HepG2 (cell line): ENCODE data around the gene TNRC18. TPM values are rescaled to one million over a fixed set of nuclear protein-coding genes. Genes with fewer than 3 reads are reported as not detected.

Experiments
- ATAC-seq: fragments of 200-7000 bp; cut with Tn5 transposase; 3 replicates; pipeline ENCODE4 v1.9.1; 2020; ENCODE audit warnings: mild to moderate bottlenecking, moderate library complexity
- BruUV-seq: library from RNA; stranded (reverse); fragments of 400-500 nt; replicated peaks from 2 replicates; lab custom pipeline; 2021; lab: Mats Ljungman, UMichigan
- CTCF ChIA-PET: fragments of 300-600 bp; formaldehyde crosslinking; extraction: SDS; loops from one replicate; lab custom pipeline; 2021; ENCODE audit warnings: low total read pairs, inconsistent platforms, low intra/inter-chr PET ratio; lab: Yijun Ruan, JAX
- POLR2A ChIA-PET: fragments of 350-600 bp; sonication (Branson Sonifier 250); formaldehyde crosslinking; loops from one replicate; lab custom pipeline; 2020; ENCODE audit warnings: antibody characterized with exemption, inconsistent platforms; lab: Yijun Ruan, JAX
- DNase-seq: peaks from one replicate; pipeline ENCODE4 v3.0.0-alpha.2; 2015; ENCODE audit warnings: low spot score
- FAIRE-seq: peaks from 3 replicates; lab custom pipeline; 2011; peaks lifted over from hg19 to GRCh38; lab: Jason Lieb, UNC
- H2AFZ ChIP-seq: one replicate; pipeline ENCODE4 v1.6.1; 2011; ENCODE audit warnings: low read length, inconsistent platforms
- H3K27ac ChIP-seq: fragments of 300-600 bp; 3 replicates; pipeline ENCODE4 v1.8.0; 2011; ENCODE audit warnings: mixed run types, mild to moderate bottlenecking, mixed read lengths, low read length, inconsistent platforms; ENCODE audit not compliant: insufficient read depth; ENCODE audit errors: extremely low read length
- H3K27me3 ChIP-seq, 2 experiments: fragments of 200-600 bp in 1 of 2; 2 replicates in 1 of 2; 3 replicates in 1 of 2; pipeline versions ENCODE4 v1.6.0 to v1.8.0; 2011; ENCODE audit warnings: low read length in 2 of 2, mild to moderate bottlenecking in 2 of 2, moderate library complexity in 2 of 2, inconsistent platforms in 1 of 2; ENCODE audit not compliant: insufficient read depth in 2 of 2, control insufficient read depth in 1 of 2
- H3K36me3 ChIP-seq, 2 experiments: fragments of 200-600 bp in 1 of 2; replicated peaks in 1 of 2; 2 replicates in 1 of 2; 3 replicates in 1 of 2; pipeline versions ENCODE4 v1.5.1 to v1.8.0; 2011; ENCODE audit warnings: low read length in 2 of 2, inconsistent platforms in 1 of 2; ENCODE audit not compliant: insufficient read depth in 2 of 2, control insufficient read depth in 1 of 2
- H3K4me1 ChIP-seq: 2 replicates; pipeline ENCODE4 v1.5.1; 2012; ENCODE audit warnings: low read length, inconsistent platforms; ENCODE audit not compliant: insufficient read depth
- H3K4me2 ChIP-seq: 2 replicates; pipeline ENCODE4 v1.6.0; 2011; ENCODE audit warnings: low read depth, low read length, inconsistent platforms
- H3K4me3 ChIP-seq, 3 experiments: fragments of 200-600 bp in 1 of 3; sonication (generic), shearing (Covaris generic) in 1 of 3; replicated peaks in 1 of 3; 2 replicates each; pipeline ENCODE4 v1.5.1; 2011 to 2016; ENCODE audit warnings: low read length in 3 of 3, inconsistent platforms in 2 of 3, low read depth in 2 of 3, mild to moderate bottlenecking in 2 of 3, control low read depth in 1 of 3, mixed read lengths in 1 of 3; ENCODE audit not compliant: insufficient read depth in 1 of 3
- H3K79me2 ChIP-seq: one replicate; pipeline ENCODE4 v1.6.1; 2011; ENCODE audit warnings: low read length, inconsistent platforms; ENCODE audit not compliant: insufficient read depth
- H3K9ac ChIP-seq: 2 replicates; pipeline ENCODE4 v1.6.0; 2011; ENCODE audit warnings: mild to moderate bottlenecking, low read depth, low read length, inconsistent platforms; ENCODE audit not compliant: insufficient read depth
- H3K9me3 ChIP-seq: 2 replicates; pipeline ENCODE4 v1.5.1; 2012; ENCODE audit warnings: mild to moderate bottlenecking, low read length
- H4K20me1 ChIP-seq: 2 replicates; pipeline ENCODE4 v1.6.0; 2011; ENCODE audit warnings: inconsistent platforms, mild to moderate bottlenecking, low read length, moderate library complexity; ENCODE audit not compliant: insufficient read depth
- AGO2 ChIP-seq: fragments of 200-400 bp; formaldehyde crosslinking; optimal IDR thresholded peaks from 2 replicates; pipeline ENCODE3; 2017; ENCODE audit warnings: mild to moderate bottlenecking, low read depth, low read length, moderate library complexity
- ELF1 ChIP-seq: sonication (generic); formaldehyde crosslinking; IDR thresholded peaks from 2 replicates; pipeline ENCODE4 v1.4.0; 2020; ENCODE audit warnings: missing genetic modification reagents
- FOXA3 ChIP-seq: IDR thresholded peaks from 2 replicates; pipeline ENCODE4 v1.6.1; 2016; ENCODE audit warnings: missing genetic modification reagents, missing compliant biosample characterization
- HNF1B ChIP-seq: sonication (generic); formaldehyde crosslinking; IDR thresholded peaks from 2 replicates; pipeline ENCODE4 v1.5.1; 2020; ENCODE audit warnings: mild to moderate bottlenecking, moderate library complexity, missing genetic modification reagents
- MED13 ChIP-seq: sonication (generic); formaldehyde crosslinking; IDR thresholded peaks from 2 replicates; pipeline ENCODE4 v1.5.0; 2020; ENCODE audit warnings: missing genetic modification reagents
- ONECUT2 ChIP-seq: sonication (generic); formaldehyde crosslinking; IDR thresholded peaks from 2 replicates; pipeline ENCODE4 v1.4.0; 2020; ENCODE audit warnings: missing genetic modification reagents
- RXRB ChIP-seq: IDR thresholded peaks from 2 replicates; pipeline ENCODE4 v1.6.1; 2016; ENCODE audit warnings: borderline replicate concordance, missing genetic modification reagents, missing compliant biosample characterization
- TCF7L2 ChIP-seq: IDR thresholded peaks from 2 replicates; pipeline ENCODE4 v1.6.1; 2011; ENCODE audit warnings: mild to moderate bottlenecking, low read depth, low read length, moderate library complexity
- ZBTB3 ChIP-seq: sonication (generic); formaldehyde crosslinking; IDR thresholded peaks from 2 replicates; pipeline ENCODE4 v1.4.0; 2020; ENCODE audit warnings: low read depth, mild to moderate bottlenecking, moderate library complexity, missing genetic modification reagents, borderline replicate concordance
- ZFP82 ChIP-seq: sonication (generic); formaldehyde crosslinking; IDR thresholded peaks from 2 replicates; pipeline ENCODE4 v1.5.1; 2020; ENCODE audit warnings: mild to moderate bottlenecking, missing genetic modification reagents, borderline replicate concordance
- ZNF704 ChIP-seq: sonication (generic); formaldehyde crosslinking; IDR thresholded peaks from 2 replicates; pipeline ENCODE4 v1.8.1; 2023; ENCODE audit warnings: mild to moderate bottlenecking, inconsistent platforms, moderate library complexity, missing genetic modification reagents, borderline replicate concordance
- ZNF777 ChIP-seq: sonication (generic); formaldehyde crosslinking; IDR thresholded peaks from 2 replicates; pipeline ENCODE4 v1.4.0; 2020; ENCODE audit warnings: missing genetic modification reagents
- whole genome bisulfite sequencing: methylation state at CpG from one replicate; pipeline ENCODE4 v1.1.6; 2017; ENCODE audit warnings: low lambda C conversion rate; 5-methylcytosine and 5-hydroxymethylcytosine counted together
- in situ Hi-C: cut with HindIII; loops from 2 replicates; pipeline ENCODE4 v1.10.0; 2017; ENCODE audit warnings: low pct_unique_long_range_greater_than_20kb; ENCODE audit not compliant: extremely low pct_ligation_motif_present
- intact Hi-C: fragments of 100-400 bp; cut with micrococcal nuclease; formaldehyde crosslinking; loops from one replicate; pipeline ENCODE4 v1.10.0; 2022; ENCODE audit not compliant: unreplicated experiment
- polyA plus RNA-seq, 8 experiments: library from polyadenylated mRNA; depleted of rRNA in 3 of 8; stranded (reverse) in 7 of 8; unstranded in 1 of 8; fragments of >200 nt; fragmentation: Illumina TruSeq in 4 of 8; extraction: Trizol in 4 of 8; gene quantifications; 2 replicates each; pipeline versions ENCODE4 v1.2.1 to v1.2.3, GENCODE V29; 2011 to 2016; ENCODE audit warnings: low read depth in 4 of 8, missing spikeins in 1 of 8, mixed read lengths in 1 of 8; ENCODE audit not compliant: insufficient read depth in 1 of 8
- total RNA-seq, 5 experiments: library from RNA; depleted of rRNA; stranded (reverse); fragments of >200 nt; fragmentation: Illumina TruSeq; extraction: Trizol; gene quantifications; 2 replicates each; pipeline ENCODE4 v1.2.3, GENCODE V29; 2016; ENCODE audit warnings: low read depth in 1 of 5
- TF ChIP-seq, protein P1 (sequence below): IDR thresholded peaks from 2 replicates; pipeline ENCODE4 v1.4.0; 2020; ENCODE audit warnings: mild to moderate bottlenecking, missing genetic modification reagents

TNRC18 gene
- total and polyA plus RNA-seq, 2 of the 13 experiments (the other 11 are each of a cell fraction or from before 2014, with no cell fraction given) = 11.7 to 17.4 TPM

DNA sequence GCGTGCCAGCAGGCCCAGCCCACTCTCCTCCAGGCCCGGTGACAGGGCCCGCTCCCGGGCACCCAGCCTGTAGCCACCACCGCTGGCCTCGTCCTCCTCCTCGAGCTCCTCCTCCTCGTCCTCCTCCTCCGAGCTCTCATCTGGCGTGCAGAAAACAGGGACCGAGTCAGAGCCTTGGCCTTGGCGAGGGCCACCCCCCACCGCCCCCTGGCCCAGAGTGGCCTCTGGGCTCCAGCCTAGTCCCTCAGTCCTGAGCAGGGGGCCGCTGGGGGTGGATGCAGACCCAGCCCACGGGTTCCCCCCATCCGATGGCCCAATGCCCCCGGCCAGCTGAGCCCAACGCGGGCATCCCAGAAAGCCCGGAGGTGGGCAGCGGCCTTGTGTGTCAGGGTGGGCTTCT lies 78.0 kb downstream of the TNRC18 start:
- Histone ChIP-seq H3K9ac (no peak overlapping the region), H3K9me3 (no peaks in the 10 kb centered on the region), H4K20me1 (peaks cover 7% of the 10 kb centered on the region; the same call in 1 of the 2 replicates), H3K36me3 (peaks cover 26 to 34% of the 10 kb centered on the region in 2 experiments), H3K79me2 (no peaks in the 10 kb centered on the region), H3K4me1 (no peaks in the 10 kb centered on the region), H3K27ac (no peak overlapping the region), H2AFZ (no peak overlapping the region), H3K4me2 (no peak overlapping the region), H3K27me3 (no peaks in the 10 kb centered on the region), H3K4me3 (no peak overlapping the region)
- no peak for DNase-seq
- no peak; the same call in 2 of the 3 replicates for ATAC-seq
- in situ Hi-C loops = no loop called here
- intact Hi-C loops = no loop called here
- ChIA-PET POLR2A (no interaction called here), CTCF (no interaction called here)
- 95% methylated on average over 17 of the region's 21 CpGs for WGBS
- no peak for TF ChIP-seq ZFP82
- TF ChIP-seq AGO2 = peak; percentile 94
- no peak for FAIRE-seq
- no TSS peak for BruUV-seq

GRCh38 chr7:5345171-5345570 lies 78.5 kb downstream of the TNRC18 start:
- intact Hi-C loops (no loop called here), in situ Hi-C loops (no loop called here)
- Histone ChIP-seq H3K4me1 (no peaks in the 10 kb centered on the region), H3K79me2 (no peaks in the 10 kb centered on the region), H3K4me3 (no peak overlapping the region), H3K27me3 (no peaks in the 10 kb centered on the region), H2AFZ (no peak overlapping the region), H3K27ac (no peak overlapping the region), H3K4me2 (no peak overlapping the region), H4K20me1 (peaks cover 5% of the 10 kb centered on the region; the same call in 1 of the 2 replicates), H3K9me3 (no peaks in the 10 kb centered on the region), H3K36me3 (peaks cover 27 to 32% of the 10 kb centered on the region in 2 experiments), H3K9ac (no peak overlapping the region)
- FAIRE-seq (no peak), ATAC-seq (peak; percentile 7; the same call in 1 of the 3 replicates), DNase-seq (no peak)
- no TSS peak for BruUV-seq
- ChIA-PET POLR2A (no interaction called here), CTCF (no interaction called here)
- WGBS = 95% methylated on average over 5 of the region's 13 CpGs
- TF ChIP-seq TCF7L2 (no peak), RXRB (CRISPR knock-in tag) (no peak), FOXA3 (CRISPR knock-in tag) (no peak), ZNF777 (CRISPR knock-in tag) (no peak), ZNF704 (CRISPR knock-in tag) (no peak), ELF1 (CRISPR knock-in tag) (no peak), HNF1B (CRISPR knock-in tag) (no peak), ZBTB3 (CRISPR knock-in tag) (no peak), MED13 (CRISPR knock-in tag) (no peak), ONECUT2 (CRISPR knock-in tag) (no peak)
- TF ChIP-seq, protein P1, sequence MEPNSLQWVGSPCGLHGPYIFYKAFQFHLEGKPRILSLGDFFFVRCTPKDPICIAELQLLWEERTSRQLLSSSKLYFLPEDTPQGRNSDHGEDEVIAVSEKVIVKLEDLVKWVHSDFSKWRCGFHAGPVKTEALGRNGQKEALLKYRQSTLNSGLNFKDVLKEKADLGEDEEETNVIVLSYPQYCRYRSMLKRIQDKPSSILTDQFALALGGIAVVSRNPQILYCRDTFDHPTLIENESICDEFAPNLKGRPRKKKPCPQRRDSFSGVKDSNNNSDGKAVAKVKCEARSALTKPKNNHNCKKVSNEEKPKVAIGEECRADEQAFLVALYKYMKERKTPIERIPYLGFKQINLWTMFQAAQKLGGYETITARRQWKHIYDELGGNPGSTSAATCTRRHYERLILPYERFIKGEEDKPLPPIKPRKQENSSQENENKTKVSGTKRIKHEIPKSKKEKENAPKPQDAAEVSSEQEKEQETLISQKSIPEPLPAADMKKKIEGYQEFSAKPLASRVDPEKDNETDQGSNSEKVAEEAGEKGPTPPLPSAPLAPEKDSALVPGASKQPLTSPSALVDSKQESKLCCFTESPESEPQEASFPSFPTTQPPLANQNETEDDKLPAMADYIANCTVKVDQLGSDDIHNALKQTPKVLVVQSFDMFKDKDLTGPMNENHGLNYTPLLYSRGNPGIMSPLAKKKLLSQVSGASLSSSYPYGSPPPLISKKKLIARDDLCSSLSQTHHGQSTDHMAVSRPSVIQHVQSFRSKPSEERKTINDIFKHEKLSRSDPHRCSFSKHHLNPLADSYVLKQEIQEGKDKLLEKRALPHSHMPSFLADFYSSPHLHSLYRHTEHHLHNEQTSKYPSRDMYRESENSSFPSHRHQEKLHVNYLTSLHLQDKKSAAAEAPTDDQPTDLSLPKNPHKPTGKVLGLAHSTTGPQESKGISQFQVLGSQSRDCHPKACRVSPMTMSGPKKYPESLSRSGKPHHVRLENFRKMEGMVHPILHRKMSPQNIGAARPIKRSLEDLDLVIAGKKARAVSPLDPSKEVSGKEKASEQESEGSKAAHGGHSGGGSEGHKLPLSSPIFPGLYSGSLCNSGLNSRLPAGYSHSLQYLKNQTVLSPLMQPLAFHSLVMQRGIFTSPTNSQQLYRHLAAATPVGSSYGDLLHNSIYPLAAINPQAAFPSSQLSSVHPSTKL (CRISPR knock-in tag) = no peak
